ENCODE results near the gene MCL1.
"Not testable (repeated sequence)": the region's sequence is repeated elsewhere in the genome, so short reads cannot be mapped to it uniquely, and the experiment has no call there.

- not testable (repeated sequence) for TF ChIP-seq CTCF, POLR2A (IDR thresholded peaks at IDR 0.05)
Observed at GRCh38 chr1:150624134-150624533, 44.7 kb upstream of the MCL1 start.

Data from body of pancreas (tissue), 4 donors.